Endothelial cell of umbilical vein (primary cell): ENCODE measurements around the gene SECTM1. TPM values are rescaled to one million over a fixed set of nuclear protein-coding genes. Genes with fewer than 3 reads are reported as not detected.

Source experiments
- BruUV-seq: library from RNA; stranded (reverse); fragments of 400-500 nt; replicated peaks from 2 replicates; lab custom pipeline; 2021; lab: Mats Ljungman, UMichigan
- CTCF ChIA-PET: fragments of 300-600, 350-600 bp; sonication (Branson Sonifier 250); formaldehyde crosslinking; loops from one replicate; lab custom pipeline; 2021; ENCODE audit warnings: antibody characterized with exemption, inconsistent platforms; lab: Charles Lee
- POLR2A ChIA-PET: fragments of 300-600, 350-600 bp; sonication (Branson Sonifier 250); formaldehyde crosslinking; loops from one replicate; lab custom pipeline; 2021; ENCODE audit warnings: antibody characterized with exemption, inconsistent platforms; lab: Charles Lee
- DNase-seq: peaks from one replicate; pipeline ENCODE4 v3.0.0-alpha.2; 2011; ENCODE audit warnings: low read depth, low spot score
- FAIRE-seq: peaks from 2 replicates; lab custom pipeline; 2011; peaks lifted over from hg19 to GRCh38; lab: Jason Lieb, UNC
- H2AFZ ChIP-seq: 2 replicates; pipeline ENCODE4 v1.6.0; 2012; ENCODE audit warnings: low read depth, low read length, control low read depth, inconsistent platforms
- H3K27ac ChIP-seq: 2 replicates; pipeline ENCODE4 v1.5.1; 2011; ENCODE audit warnings: low read depth, mild to moderate bottlenecking, control low read depth, low read length, moderate library complexity; ENCODE audit not compliant: insufficient read depth
- H3K27me3 ChIP-seq, 2 experiments: 2 replicates each; pipeline versions ENCODE4 v1.6.0 to v1.6.1; 2011; ENCODE audit warnings: low read length in 2 of 2, mixed read lengths in 1 of 2; ENCODE audit not compliant: control insufficient read depth in 2 of 2, insufficient read depth in 2 of 2
- H3K36me3 ChIP-seq, 2 experiments: 2 replicates in 1 of 2; 3 replicates in 1 of 2; pipeline ENCODE4 v1.5.1; 2011; ENCODE audit warnings: low read length in 2 of 2, mild to moderate bottlenecking in 1 of 2, moderate library complexity in 1 of 2; ENCODE audit not compliant: control insufficient read depth in 2 of 2, insufficient read depth in 2 of 2; ENCODE audit errors: extremely low read depth in 1 of 2
- H3K4me1 ChIP-seq: 3 replicates; pipeline ENCODE4 v1.5.1; 2011; ENCODE audit warnings: mild to moderate bottlenecking, low read length; ENCODE audit not compliant: control insufficient read depth, insufficient read depth; ENCODE audit errors: extremely low read depth
- H3K4me2 ChIP-seq: 2 replicates; pipeline ENCODE4 v1.6.1; 2011; ENCODE audit warnings: low read length, control low read depth, mixed read lengths; ENCODE audit not compliant: insufficient read depth
- H3K4me3 ChIP-seq, 3 experiments: fragments of 200-600 bp in 1 of 3; sonication (generic), shearing (Covaris generic) in 1 of 3; replicated peaks in 1 of 3; 2 replicates each; pipeline ENCODE4 v1.5.1; 2011 to 2016; ENCODE audit warnings: control low read depth in 3 of 3, low read length in 3 of 3, mild to moderate bottlenecking in 2 of 3, inconsistent platforms in 1 of 3, low read depth in 1 of 3, moderate library complexity in 1 of 3; ENCODE audit not compliant: insufficient read depth in 1 of 3
- H3K79me2 ChIP-seq: 2 replicates; pipeline ENCODE4 v1.6.0; 2012; ENCODE audit warnings: low read length, inconsistent platforms; ENCODE audit not compliant: control insufficient read depth, insufficient read depth
- H3K9ac ChIP-seq: replicated peaks from 2 replicates; pipeline ENCODE3; 2011; ENCODE audit warnings: low read length, control low read depth; ENCODE audit not compliant: insufficient read depth; ENCODE audit errors: extremely low read depth
- H3K9me1 ChIP-seq: replicated peaks from 3 replicates; pipeline ENCODE4 v1.6.0; 2011; ENCODE audit warnings: mild to moderate bottlenecking, low read length; ENCODE audit not compliant: control insufficient read depth, insufficient read depth; ENCODE audit errors: extremely low read depth
- H3K9me3 ChIP-seq: replicated peaks from 2 replicates; pipeline ENCODE4 v1.5.1; 2012; ENCODE audit warnings: low read length, inconsistent platforms; ENCODE audit not compliant: control insufficient read depth, insufficient read depth
- H4K20me1 ChIP-seq: replicated peaks from 2 replicates; pipeline ENCODE3; 2011; ENCODE audit warnings: mild to moderate bottlenecking, low read length; ENCODE audit not compliant: control insufficient read depth, insufficient read depth; ENCODE audit errors: extremely low read depth
- EZH2 ChIP-seq: IDR thresholded peaks from 2 replicates; pipeline ENCODE4 v1.6.1; 2012; ENCODE audit warnings: borderline replicate concordance, low read depth, mild to moderate bottlenecking, moderate library complexity, low read length, inconsistent platforms; ENCODE audit not compliant: severe bottlenecking
- FOS ChIP-seq: IDR thresholded peaks from 2 replicates; pipeline ENCODE4 v1.6.1; 2011; ENCODE audit warnings: mild to moderate bottlenecking, low read length, moderate library complexity, borderline replicate concordance; ENCODE audit not compliant: insufficient read depth
- GATA2 ChIP-seq: IDR thresholded peaks from 2 replicates; pipeline ENCODE4 v1.7.0; 2011; ENCODE audit warnings: low read depth, mild to moderate bottlenecking, moderate library complexity, mixed read lengths, low read length; ENCODE audit not compliant: insufficient read length, insufficient read depth
- POLR2A ChIP-seq: IDR thresholded peaks from 2 replicates; pipeline ENCODE4 v1.6.1; 2012; ENCODE audit warnings: low read depth, mild to moderate bottlenecking, control low read depth, low read length
- dilution Hi-C: fragments of 300-500 bp; cut with MboI; formaldehyde crosslinking; loops from one replicate; pipeline ENCODE4 v1.15.0; 2019; ENCODE audit warnings: low sequenced_read_pairs; ENCODE audit not compliant: extremely low pct_ligation_motif_present
- intact Hi-C: fragments of 100-400 bp; cut with micrococcal nuclease; formaldehyde crosslinking; loops from one replicate; pipeline ENCODE4 v1.10.0; 2022
- polyA plus RNA-seq, 4 experiments: library from polyadenylated mRNA; depleted of rRNA in 3 of 4; stranded (reverse) in 3 of 4; unstranded in 1 of 4; fragments of >200 nt; gene quantifications; 2 replicates each; pipeline versions ENCODE4 v1.2.1 to v1.2.3, GENCODE V29; 2011 to 2012; ENCODE audit warnings: missing spikeins in 1 of 4
- total RNA-seq: library from RNA; stranded (reverse); gene quantifications from 2 replicates; pipeline ENCODE4 v1.2.3, GENCODE V29; 2021
- TF ChIP-seq, protein P1 (sequence below), 2 donors: IDR thresholded peaks; 1 replicate in 1 of 2; 2 replicates in 1 of 2; pipeline ENCODE4 v1.5.1; 2011; ENCODE audit warnings: low read length in 2 of 2, mild to moderate bottlenecking in 2 of 2, moderate library complexity in 2 of 2, control low read depth in 1 of 2, inconsistent platforms in 1 of 2, low read depth in 1 of 2; ENCODE audit not compliant: insufficient read depth in 1 of 2; ENCODE audit errors: extremely low read depth in 1 of 2
- TF ChIP-seq, protein P2 (sequence below): IDR thresholded peaks from 2 replicates; pipeline ENCODE4 v1.6.1; 2011; ENCODE audit not compliant: insufficient read depth, insufficient read length

Gene SECTM1
- total and polyA plus RNA-seq, 2 donors (not counting 3 experiments of a cell fraction or from before 2014, with no cell fraction given) = 1.9 to 2.3 TPM

DNA sequence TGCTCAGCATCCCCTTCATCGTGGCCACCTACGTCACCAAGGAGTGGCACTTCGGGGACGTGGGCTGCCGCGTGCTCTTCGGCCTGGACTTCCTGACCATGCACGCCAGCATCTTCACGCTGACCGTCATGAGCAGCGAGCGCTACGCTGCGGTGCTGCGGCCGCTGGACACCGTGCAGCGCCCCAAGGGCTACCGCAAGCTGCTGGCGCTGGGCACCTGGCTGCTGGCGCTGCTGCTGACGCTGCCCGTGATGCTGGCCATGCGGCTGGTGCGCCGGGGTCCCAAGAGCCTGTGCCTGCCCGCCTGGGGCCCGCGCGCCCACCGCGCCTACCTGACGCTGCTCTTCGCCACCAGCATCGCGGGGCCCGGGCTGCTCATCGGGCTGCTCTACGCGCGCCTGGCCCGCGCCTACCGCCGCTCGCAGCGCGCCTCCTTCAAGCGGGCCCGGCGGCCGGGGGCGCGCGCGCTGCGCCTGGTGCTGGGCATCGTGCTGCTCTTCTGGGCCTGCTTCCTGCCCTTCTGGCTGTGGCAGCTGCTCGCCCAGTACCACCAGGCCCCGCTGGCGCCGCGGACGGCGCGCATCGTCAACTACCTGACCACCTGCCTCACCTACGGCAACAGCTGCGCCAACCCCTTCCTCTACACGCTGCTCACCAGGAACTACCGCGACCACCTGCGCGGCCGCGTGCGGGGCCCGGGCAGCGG is 41.2 kb upstream of the SECTM1 start:
- TF ChIP-seq, protein P1, sequence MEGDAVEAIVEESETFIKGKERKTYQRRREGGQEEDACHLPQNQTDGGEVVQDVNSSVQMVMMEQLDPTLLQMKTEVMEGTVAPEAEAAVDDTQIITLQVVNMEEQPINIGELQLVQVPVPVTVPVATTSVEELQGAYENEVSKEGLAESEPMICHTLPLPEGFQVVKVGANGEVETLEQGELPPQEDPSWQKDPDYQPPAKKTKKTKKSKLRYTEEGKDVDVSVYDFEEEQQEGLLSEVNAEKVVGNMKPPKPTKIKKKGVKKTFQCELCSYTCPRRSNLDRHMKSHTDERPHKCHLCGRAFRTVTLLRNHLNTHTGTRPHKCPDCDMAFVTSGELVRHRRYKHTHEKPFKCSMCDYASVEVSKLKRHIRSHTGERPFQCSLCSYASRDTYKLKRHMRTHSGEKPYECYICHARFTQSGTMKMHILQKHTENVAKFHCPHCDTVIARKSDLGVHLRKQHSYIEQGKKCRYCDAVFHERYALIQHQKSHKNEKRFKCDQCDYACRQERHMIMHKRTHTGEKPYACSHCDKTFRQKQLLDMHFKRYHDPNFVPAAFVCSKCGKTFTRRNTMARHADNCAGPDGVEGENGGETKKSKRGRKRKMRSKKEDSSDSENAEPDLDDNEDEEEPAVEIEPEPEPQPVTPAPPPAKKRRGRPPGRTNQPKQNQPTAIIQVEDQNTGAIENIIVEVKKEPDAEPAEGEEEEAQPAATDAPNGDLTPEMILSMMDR (IDR thresholded peaks at IDR 0.05; ENCODE audit: extremely low read depth in 1 of 2, insufficient read depth in 1 of 2, low read depth in 1 of 2, low read length in 2 of 2) = no peak
- no peak for TF ChIP-seq FOS
- no peak for TF ChIP-seq POLR2A
- TF ChIP-seq EZH2 = no peak
- TF ChIP-seq, protein P2, sequence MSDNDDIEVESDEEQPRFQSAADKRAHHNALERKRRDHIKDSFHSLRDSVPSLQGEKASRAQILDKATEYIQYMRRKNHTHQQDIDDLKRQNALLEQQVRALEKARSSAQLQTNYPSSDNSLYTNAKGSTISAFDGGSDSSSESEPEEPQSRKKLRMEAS = no peak
- no peak for TF ChIP-seq GATA2
- Histone ChIP-seq H3K9me3 (no peaks in the 10 kb centered on the region), H3K9me1 (no peaks in the 10 kb centered on the region), H3K36me3 (no peaks in the 10 kb centered on the region), H3K4me2 (no peak overlapping the region), H3K27me3 (peaks cover 29 to 31% of the 10 kb centered on the region in 2 experiments), H2AFZ (no peak overlapping the region), H4K20me1 (no peaks in the 10 kb centered on the region), H3K4me3 (no peak overlapping the region), H3K27ac (no peak overlapping the region), H3K9ac (no peak overlapping the region), H3K4me1 (no peaks in the 10 kb centered on the region), H3K79me2 (no peaks in the 10 kb centered on the region)
- dilution Hi-C loops (no loop called here), intact Hi-C loops (no loop called here)
- FAIRE-seq (no peak), DNase-seq (no peak)
- BruUV-seq = no TSS peak
- POLR2A ChIA-PET = no interaction called here
- CTCF ChIA-PET = no interaction called here
